ENCODE measurements around the gene KRTAP12-3.

DNA sequence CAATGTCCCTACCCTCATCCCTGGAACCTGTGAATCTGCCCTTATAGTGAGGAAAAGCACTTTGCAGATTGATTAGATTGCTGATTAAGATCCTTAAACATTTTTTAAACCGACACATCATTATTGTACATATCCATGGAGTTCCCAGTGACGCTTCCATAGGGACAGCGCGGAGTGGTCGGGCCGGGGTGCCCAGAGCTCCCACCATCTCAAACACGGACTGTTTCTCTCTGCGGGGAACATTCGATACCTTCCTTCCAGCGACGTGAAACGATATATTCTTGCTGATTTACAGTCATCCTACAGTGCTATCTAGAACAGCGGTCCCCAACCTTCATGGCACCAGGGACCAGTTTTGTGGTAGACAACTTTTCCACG, 43.3 kb downstream of the KRTAP12-3 start:
- TF ChIP-seq NFYB (CRISPR knock-in tag; conservative IDR thresholded peaks at IDR 0.05; ENCODE audit: low read depth) (no peak), ZNF263 (CRISPR knock-in tag; IDR thresholded peaks at IDR 0.05; ENCODE audit: low read depth) (no peak), PREB (CRISPR knock-in tag; IDR thresholded peaks at IDR 0.05; ENCODE audit: borderline replicate concordance) (no peak), KAT7 (CRISPR knock-in tag; IDR thresholded peaks at IDR 0.05; ENCODE audit: borderline replicate concordance) (no peak), CBFB (CRISPR knock-in tag; IDR thresholded peaks at IDR 0.05; ENCODE audit: low read depth) (no peak), CTCF (IDR thresholded peaks at IDR 0.05) (no peak), MLX (CRISPR knock-in tag; IDR thresholded peaks at IDR 0.05) (no peak), MAX (CRISPR knock-in tag; IDR thresholded peaks at IDR 0.05) (no peak), NR2C2 (CRISPR knock-in tag; IDR thresholded peaks at IDR 0.05) (no peak), E2F4 (CRISPR knock-in tag; IDR thresholded peaks at IDR 0.05; ENCODE audit: borderline replicate concordance, low read depth) (no peak), NR1H2 (CRISPR knock-in tag; IDR thresholded peaks at IDR 0.05) (no peak)
- TF ChIP-seq, protein P1, sequence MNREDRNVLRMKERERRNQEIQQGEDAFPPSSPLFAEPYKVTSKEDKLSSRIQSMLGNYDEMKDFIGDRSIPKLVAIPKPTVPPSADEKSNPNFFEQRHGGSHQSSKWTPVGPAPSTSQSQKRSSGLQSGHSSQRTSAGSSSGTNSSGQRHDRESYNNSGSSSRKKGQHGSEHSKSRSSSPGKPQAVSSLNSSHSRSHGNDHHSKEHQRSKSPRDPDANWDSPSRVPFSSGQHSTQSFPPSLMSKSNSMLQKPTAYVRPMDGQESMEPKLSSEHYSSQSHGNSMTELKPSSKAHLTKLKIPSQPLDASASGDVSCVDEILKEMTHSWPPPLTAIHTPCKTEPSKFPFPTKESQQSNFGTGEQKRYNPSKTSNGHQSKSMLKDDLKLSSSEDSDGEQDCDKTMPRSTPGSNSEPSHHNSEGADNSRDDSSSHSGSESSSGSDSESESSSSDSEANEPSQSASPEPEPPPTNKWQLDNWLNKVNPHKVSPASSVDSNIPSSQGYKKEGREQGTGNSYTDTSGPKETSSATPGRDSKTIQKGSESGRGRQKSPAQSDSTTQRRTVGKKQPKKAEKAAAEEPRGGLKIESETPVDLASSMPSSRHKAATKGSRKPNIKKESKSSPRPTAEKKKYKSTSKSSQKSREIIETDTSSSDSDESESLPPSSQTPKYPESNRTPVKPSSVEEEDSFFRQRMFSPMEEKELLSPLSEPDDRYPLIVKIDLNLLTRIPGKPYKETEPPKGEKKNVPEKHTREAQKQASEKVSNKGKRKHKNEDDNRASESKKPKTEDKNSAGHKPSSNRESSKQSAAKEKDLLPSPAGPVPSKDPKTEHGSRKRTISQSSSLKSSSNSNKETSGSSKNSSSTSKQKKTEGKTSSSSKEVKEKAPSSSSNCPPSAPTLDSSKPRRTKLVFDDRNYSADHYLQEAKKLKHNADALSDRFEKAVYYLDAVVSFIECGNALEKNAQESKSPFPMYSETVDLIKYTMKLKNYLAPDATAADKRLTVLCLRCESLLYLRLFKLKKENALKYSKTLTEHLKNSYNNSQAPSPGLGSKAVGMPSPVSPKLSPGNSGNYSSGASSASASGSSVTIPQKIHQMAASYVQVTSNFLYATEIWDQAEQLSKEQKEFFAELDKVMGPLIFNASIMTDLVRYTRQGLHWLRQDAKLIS (CRISPR knock-in tag; IDR thresholded peaks at IDR 0.05; ENCODE audit: borderline replicate concordance): no peak

Data from WTC11 (cell line).